ENCODE data around the gene PYGB.

GRCh38 chr20:25247518-25247955 is 348 bp upstream of the PYGB start:
- no peak for TF ChIP-seq ZFP30 (CRISPR knock-in tag; IDR thresholded peaks at IDR 0.05)
- TF ChIP-seq ZNF70 (CRISPR knock-in tag; IDR thresholded peaks at IDR 0.05): no peak
